Measurements from ENCODE around the gene DSTN. TPM values are rescaled to one million over a fixed set of nuclear protein-coding genes. Genes with fewer than 3 reads are reported as not detected.

Gene DSTN
- total and polyA plus RNA-seq, 2 donors (not counting 1 experiment from before 2014, with no cell fraction given), result 6.6 to 13.4 TPM

DNA sequence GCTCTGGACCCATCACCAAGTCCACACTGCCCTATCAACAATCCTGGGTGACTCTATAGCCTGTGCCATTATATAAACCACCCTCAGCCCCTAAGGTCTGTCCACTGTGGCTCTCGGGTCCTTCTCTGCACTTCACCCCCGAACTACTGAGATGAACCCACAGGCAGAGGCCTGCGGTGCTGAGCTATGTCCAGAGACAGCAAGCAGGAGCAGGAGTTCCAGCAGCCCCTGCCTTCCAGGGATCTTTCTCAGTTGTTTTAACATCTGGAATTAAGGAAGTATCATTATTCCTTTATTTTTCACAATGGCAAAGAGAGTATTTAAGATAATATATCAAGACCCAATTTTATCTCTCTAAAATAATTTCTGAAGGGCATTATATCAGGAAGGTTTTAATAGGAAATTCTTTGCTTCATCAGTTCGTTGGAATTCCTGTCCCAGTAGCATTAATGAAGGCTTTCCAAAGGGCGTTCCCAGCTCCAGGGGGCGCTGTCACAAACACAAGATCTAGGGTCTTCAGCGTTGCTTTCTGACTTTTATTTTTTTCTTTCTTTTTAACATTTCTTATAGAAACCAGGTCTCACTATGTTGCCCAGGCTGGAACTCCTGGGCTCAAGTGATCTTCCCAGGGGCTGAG is 84.9 kb downstream of the DSTN start:
- H3K9me3 Mint-ChIP-seq (ENCODE audit: insufficient read depth), result no peaks in the 10 kb centered on the region
- Histone ChIP-seq H4K20me1 (ENCODE audit: control insufficient read depth, insufficient read depth, low read length, poor library complexity, severe bottlenecking) (peaks cover 8% of the 10 kb centered on the region), H3K4me1 (ENCODE audit: control insufficient read depth in 2 of 2, insufficient read depth in 2 of 2, low read length in 2 of 2) (no peaks in the 10 kb centered on the region), H3K4me3 (ENCODE audit: control extremely low read depth in 1 of 5, extremely low read depth in 1 of 5, insufficient read depth in 1 of 5, low read depth in 2 of 5, low read length in 4 of 5) (no peak overlapping the region), H3K79me2 (ENCODE audit: control insufficient read depth, insufficient read depth, low read length) (no peaks in the 10 kb centered on the region), H2AFZ (ENCODE audit: insufficient read depth, low read depth, low read length, poor library complexity, severe bottlenecking) (no peak overlapping the region), H3K27me3 (replicated peaks in 1 of 4; ENCODE audit: control extremely low read depth in 1 of 4, control insufficient read depth in 3 of 4, insufficient read depth in 4 of 4, low read length in 3 of 4) (no peaks in the 10 kb centered on the region), H3K9ac (ENCODE audit: low read length) (no peak overlapping the region), H3K9me3 (ENCODE audit: control extremely low read depth in 1 of 3, control insufficient read depth in 2 of 3, insufficient read depth in 1 of 3, low read length in 2 of 3) (peaks cover 0 to 11% (median 0%) of the 10 kb centered on the region in 3 donors), H3K4me2 (replicated peaks; ENCODE audit: low read depth, low read length, poor library complexity, severe bottlenecking) (no peak overlapping the region), H3K27ac (ENCODE audit: low read length in 2 of 2) (no peak overlapping the region), H3K36me3 (replicated peaks in 1 of 2; ENCODE audit: control extremely low read depth in 1 of 2, control insufficient read depth in 1 of 2, extremely low read depth in 1 of 2, insufficient read depth in 2 of 2, low read length in 1 of 2) (peaks cover 0 to 10% of the 10 kb centered on the region in 2 experiments)
- no peak for DNase-seq
- H3K27me3 Mint-ChIP-seq, result no peaks in the 10 kb centered on the region
- intact Hi-C loops (cut with micrococcal nuclease), result loop anchor here (1.0 kb wide), 2 partner anchors 244 to 342 kb away; no protein-coding TSS in a partner anchor
- no peak overlapping the region for H3K27ac Mint-ChIP-seq
- CTCF ChIA-PET, result interaction anchor here (0.6 to 1.6 kb wide), 7 partner anchors 13 to 340 kb away, joined by 3 to 7 read pairs (median 3); no protein-coding TSS in a partner anchor
- POLR2A ChIA-PET, result no interaction called here
- WGBS (ENCODE audit: insufficient coverage), result no CpG with 5 or more reads among the region's 7 CpGs
- H3K4me1 Mint-ChIP-seq, result peaks cover 4% of the 10 kb centered on the region
- TF ChIP-seq, protein P1, sequence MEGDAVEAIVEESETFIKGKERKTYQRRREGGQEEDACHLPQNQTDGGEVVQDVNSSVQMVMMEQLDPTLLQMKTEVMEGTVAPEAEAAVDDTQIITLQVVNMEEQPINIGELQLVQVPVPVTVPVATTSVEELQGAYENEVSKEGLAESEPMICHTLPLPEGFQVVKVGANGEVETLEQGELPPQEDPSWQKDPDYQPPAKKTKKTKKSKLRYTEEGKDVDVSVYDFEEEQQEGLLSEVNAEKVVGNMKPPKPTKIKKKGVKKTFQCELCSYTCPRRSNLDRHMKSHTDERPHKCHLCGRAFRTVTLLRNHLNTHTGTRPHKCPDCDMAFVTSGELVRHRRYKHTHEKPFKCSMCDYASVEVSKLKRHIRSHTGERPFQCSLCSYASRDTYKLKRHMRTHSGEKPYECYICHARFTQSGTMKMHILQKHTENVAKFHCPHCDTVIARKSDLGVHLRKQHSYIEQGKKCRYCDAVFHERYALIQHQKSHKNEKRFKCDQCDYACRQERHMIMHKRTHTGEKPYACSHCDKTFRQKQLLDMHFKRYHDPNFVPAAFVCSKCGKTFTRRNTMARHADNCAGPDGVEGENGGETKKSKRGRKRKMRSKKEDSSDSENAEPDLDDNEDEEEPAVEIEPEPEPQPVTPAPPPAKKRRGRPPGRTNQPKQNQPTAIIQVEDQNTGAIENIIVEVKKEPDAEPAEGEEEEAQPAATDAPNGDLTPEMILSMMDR (IDR thresholded peaks at IDR 0.05), result peak; percentile 45
- TF ChIP-seq EZH2 (IDR thresholded peaks at IDR 0.05; ENCODE audit: borderline replicate concordance, insufficient read depth, low read depth, low read length, poor library complexity, severe bottlenecking), result no peak
- no peak for ATAC-seq (ENCODE audit: low read depth)
- H3K4me3 Mint-ChIP-seq, result no peak overlapping the region

DNA sequence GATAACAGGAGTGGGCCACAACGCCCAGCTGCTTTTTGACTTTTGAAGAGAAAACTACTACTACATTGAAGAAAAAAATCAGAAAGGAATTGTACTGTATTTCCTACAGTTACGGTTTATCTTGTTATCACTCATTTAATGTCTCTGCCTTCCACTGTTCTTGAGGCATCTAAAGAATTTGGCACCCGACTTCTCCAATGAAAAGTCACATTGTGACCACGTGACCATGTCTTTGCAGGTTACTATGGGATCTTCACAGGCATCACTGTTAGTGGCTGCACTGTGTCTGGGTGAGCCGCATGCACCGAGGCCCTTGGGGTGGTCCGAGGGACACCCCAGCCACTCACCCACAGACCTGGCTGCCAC is 85.4 kb downstream of the DSTN start:
- peaks cover 8% of the 10 kb centered on the region for H4K20me1 ChIP-seq (ENCODE audit: control insufficient read depth, insufficient read depth, low read length, poor library complexity, severe bottlenecking)

More for the DNA sequence above, 85.4 kb downstream of the DSTN start:
- H3K9ac ChIP-seq (ENCODE audit: low read length), result no peak overlapping the region
- peaks cover 4% of the 10 kb centered on the region for H3K4me1 Mint-ChIP-seq
- CTCF ChIA-PET, result interaction anchor here (0.7 to 1.6 kb wide), 5 partner anchors 13 to 339 kb away, joined by 3 to 7 read pairs (median 3); no protein-coding TSS in a partner anchor
- H3K27ac Mint-ChIP-seq, result no peak overlapping the region
- H3K27me3 ChIP-seq (replicated peaks in 1 of 4; ENCODE audit: control extremely low read depth in 1 of 4, control insufficient read depth in 3 of 4, insufficient read depth in 4 of 4, low read length in 3 of 4), result no peaks in the 10 kb centered on the region
- WGBS (ENCODE audit: insufficient coverage), result 96% methylated on average over 2 of the region's 7 CpGs
- H3K4me3 ChIP-seq (ENCODE audit: control extremely low read depth in 1 of 5, extremely low read depth in 1 of 5, insufficient read depth in 1 of 5, low read depth in 2 of 5, low read length in 4 of 5), result no peak overlapping the region
- no peaks in the 10 kb centered on the region for H3K79me2 ChIP-seq (ENCODE audit: control insufficient read depth, insufficient read depth, low read length)
- no peak overlapping the region for H3K4me3 Mint-ChIP-seq
- no peak overlapping the region for H2AFZ ChIP-seq (ENCODE audit: insufficient read depth, low read depth, low read length, poor library complexity, severe bottlenecking)
- no peak for DNase-seq
- no peaks in the 10 kb centered on the region for H3K9me3 Mint-ChIP-seq (ENCODE audit: insufficient read depth)
- POLR2A ChIA-PET, result no interaction called here
- H3K27me3 Mint-ChIP-seq, result no peaks in the 10 kb centered on the region
- no peak overlapping the region for H3K4me2 ChIP-seq (replicated peaks; ENCODE audit: low read depth, low read length, poor library complexity, severe bottlenecking)
- intact Hi-C loops (cut with micrococcal nuclease), result loop anchor here (1.0 kb wide), 2 partner anchors 243 to 341 kb away; no protein-coding TSS in a partner anchor
- H3K36me3 ChIP-seq (replicated peaks in 1 of 2; ENCODE audit: control extremely low read depth in 1 of 2, control insufficient read depth in 1 of 2, extremely low read depth in 1 of 2, insufficient read depth in 2 of 2, low read length in 1 of 2), result peaks cover 0 to 11% of the 10 kb centered on the region in 2 experiments
- no peak for ATAC-seq (ENCODE audit: low read depth)
- TF ChIP-seq EZH2 (IDR thresholded peaks at IDR 0.05; ENCODE audit: borderline replicate concordance, insufficient read depth, low read depth, low read length, poor library complexity, severe bottlenecking), result no peak
- TF ChIP-seq, protein P1 (IDR thresholded peaks at IDR 0.05), result peak; percentile 5
- no peaks in the 10 kb centered on the region for H3K4me1 ChIP-seq (ENCODE audit: control insufficient read depth in 2 of 2, insufficient read depth in 2 of 2, low read length in 2 of 2)
- no peak overlapping the region for H3K27ac ChIP-seq (ENCODE audit: low read length in 2 of 2)
- peaks cover 0 to 11% (median 0%) of the 10 kb centered on the region in 3 donors for H3K9me3 ChIP-seq (ENCODE audit: control extremely low read depth in 1 of 3, control insufficient read depth in 2 of 3, insufficient read depth in 1 of 3, low read length in 2 of 3)

Measured in B cell (primary cell).